Colonic mucosa (tissue), 4 donors: ENCODE measurements around the gene GPR63. TPM values are rescaled to one million over a fixed set of nuclear protein-coding genes. Genes with fewer than 3 reads are reported as not detected.

Experiments used
- DNase-seq: peaks from one replicate; pipeline ENCODE4 v3.0.0-alpha.2; 2020
- H3K27ac ChIP-seq: fragments of 200-600 bp; one replicate; pipeline ENCODE4 v1.8.0; 2021
- H3K27me3 ChIP-seq: fragments of 200-600 bp; one replicate; pipeline ENCODE4 v1.8.0; 2021
- H3K36me3 ChIP-seq: fragments of 200-600 bp; one replicate; pipeline ENCODE4 v1.8.0; 2021
- H3K4me1 ChIP-seq: fragments of 200-600 bp; one replicate; pipeline ENCODE4 v1.8.0; 2021; ENCODE audit warnings: mild to moderate bottlenecking
- H3K4me3 ChIP-seq: fragments of 200-600 bp; one replicate; pipeline ENCODE4 v1.8.0; 2021
- H3K9ac ChIP-seq, 2 donors: one replicate each; pipeline ENCODE4 v1.7.0; 2013; ENCODE audit warnings: control low read depth in 2 of 2, low read depth in 2 of 2, low read length in 2 of 2
- H3K9me3 ChIP-seq: fragments of 200-600 bp; one replicate; pipeline ENCODE4 v1.8.0; 2021
- CTCF ChIP-seq: fragments of 200-600 bp; IDR thresholded peaks from one replicate; pipeline ENCODE4 v1.8.0; 2022; ENCODE audit warnings: antibody characterized with exemption, mild to moderate bottlenecking
- intact Hi-C: fragments of 100-400 bp; cut with DNase I; formaldehyde crosslinking; loops from one replicate; pipeline ENCODE4 v1.14.1; 2022
- total RNA-seq, 2 donors: library from RNA; stranded (reverse); fragmentation: NEBNext Ultra II Directional in 1 of 2; extraction: Animal tissue kit (Norgen Biotek cat#: 25700) in 1 of 2; gene quantifications; one replicate each; pipeline ENCODE4 v1.2.1, GENCODE V29; 2021
- donor health status: healthy.
- donor health status: DM: no; HTN: no; CAD: no.
- donor health status: DM: no; HTN: no; CAD: no.

GPR63 gene
- total RNA-seq, 2 donors from 2014 or later = 0.96 to 1.9 TPM

GRCh38 chr6:96841345-96841744 lies 4.1 kb upstream of the GPR63 start:
- no peak overlapping the region for H3K9ac ChIP-seq
- no peaks in the 10 kb centered on the region for H3K36me3 ChIP-seq
- intact Hi-C loops = no loop called here
- DNase-seq = no peak
- H3K4me1 ChIP-seq = no peaks in the 10 kb centered on the region
- no peak for TF ChIP-seq CTCF
- no peaks in the 10 kb centered on the region for H3K27me3 ChIP-seq
- H3K4me3 ChIP-seq = no peak overlapping the region
- no peak overlapping the region for H3K27ac ChIP-seq
- no peaks in the 10 kb centered on the region for H3K9me3 ChIP-seq

GRCh38 chr6:96836631-96837080 lies 621 bp downstream of the GPR63 start:
- H3K27me3 ChIP-seq = no peaks in the 10 kb centered on the region
- peak overlapping the region; percentile 48 for H3K27ac ChIP-seq
- H3K9me3 ChIP-seq = no peaks in the 10 kb centered on the region
- TF ChIP-seq CTCF = no peak
- H3K36me3 ChIP-seq = no peaks in the 10 kb centered on the region
- H3K4me1 ChIP-seq = no peaks in the 10 kb centered on the region
- intact Hi-C loops = no loop called here
- H3K9ac ChIP-seq = peak overlapping the region; percentile 64 to 70
- DNase-seq = peak; percentile 21
- H3K4me3 ChIP-seq = peak overlapping the region; percentile 81

GRCh38 chr6:96834070-96834469 lies 3.2 kb downstream of the GPR63 start:
- H3K27ac ChIP-seq = no peak overlapping the region
- H3K9ac ChIP-seq = no peak overlapping the region
- no peak overlapping the region for H3K4me3 ChIP-seq
- H3K9me3 ChIP-seq = no peaks in the 10 kb centered on the region
- no peak for TF ChIP-seq CTCF
- no peaks in the 10 kb centered on the region for H3K27me3 ChIP-seq
- H3K4me1 ChIP-seq = no peaks in the 10 kb centered on the region
- intact Hi-C loops = no loop called here
- no peak for DNase-seq
- no peaks in the 10 kb centered on the region for H3K36me3 ChIP-seq

GRCh38 chr6:96832780-96833179 lies 4.5 kb downstream of the GPR63 start:
- intact Hi-C loops = no loop called here

GRCh38 chr6:96826865-96827264 lies 10.4 kb downstream of the GPR63 start:
- H3K9ac ChIP-seq = no peak overlapping the region
- H3K27ac ChIP-seq = no peak overlapping the region
- H3K9me3 ChIP-seq = no peaks in the 10 kb centered on the region
- no peak overlapping the region for H3K4me3 ChIP-seq
- no peak for DNase-seq
- H3K27me3 ChIP-seq = no peaks in the 10 kb centered on the region
- no peaks in the 10 kb centered on the region for H3K36me3 ChIP-seq
- intact Hi-C loops = no loop called here
- no peaks in the 10 kb centered on the region for H3K4me1 ChIP-seq
- no peak for TF ChIP-seq CTCF

More at GRCh38 chr6:96832780-96833179, 4.5 kb downstream of the GPR63 start:
- Histone ChIP-seq H3K4me3 (no peak overlapping the region), H3K4me1 (no peaks in the 10 kb centered on the region), H3K36me3 (no peaks in the 10 kb centered on the region), H3K27me3 (no peaks in the 10 kb centered on the region), H3K9me3 (no peaks in the 10 kb centered on the region), H3K27ac (no peak overlapping the region), H3K9ac (no peak overlapping the region)
- DNase-seq = no peak
- no peak for TF ChIP-seq CTCF
